Bronchial smooth muscle cell (primary cell): ENCODE results near the gene TMSB10. TPM values are rescaled to one million over a fixed set of nuclear protein-coding genes. Genes with fewer than 3 reads are reported as not detected.

Experiments used
- total RNA-seq: library from RNA; depleted of rRNA; stranded (reverse); fragments of >200 nt; gene quantifications from 2 replicates; pipeline ENCODE4 v1.2.1, GENCODE V29; 2014

Gene TMSB10
- 6,308 and 14,933 TPM in 2 replicates for total RNA-seq

DNA sequence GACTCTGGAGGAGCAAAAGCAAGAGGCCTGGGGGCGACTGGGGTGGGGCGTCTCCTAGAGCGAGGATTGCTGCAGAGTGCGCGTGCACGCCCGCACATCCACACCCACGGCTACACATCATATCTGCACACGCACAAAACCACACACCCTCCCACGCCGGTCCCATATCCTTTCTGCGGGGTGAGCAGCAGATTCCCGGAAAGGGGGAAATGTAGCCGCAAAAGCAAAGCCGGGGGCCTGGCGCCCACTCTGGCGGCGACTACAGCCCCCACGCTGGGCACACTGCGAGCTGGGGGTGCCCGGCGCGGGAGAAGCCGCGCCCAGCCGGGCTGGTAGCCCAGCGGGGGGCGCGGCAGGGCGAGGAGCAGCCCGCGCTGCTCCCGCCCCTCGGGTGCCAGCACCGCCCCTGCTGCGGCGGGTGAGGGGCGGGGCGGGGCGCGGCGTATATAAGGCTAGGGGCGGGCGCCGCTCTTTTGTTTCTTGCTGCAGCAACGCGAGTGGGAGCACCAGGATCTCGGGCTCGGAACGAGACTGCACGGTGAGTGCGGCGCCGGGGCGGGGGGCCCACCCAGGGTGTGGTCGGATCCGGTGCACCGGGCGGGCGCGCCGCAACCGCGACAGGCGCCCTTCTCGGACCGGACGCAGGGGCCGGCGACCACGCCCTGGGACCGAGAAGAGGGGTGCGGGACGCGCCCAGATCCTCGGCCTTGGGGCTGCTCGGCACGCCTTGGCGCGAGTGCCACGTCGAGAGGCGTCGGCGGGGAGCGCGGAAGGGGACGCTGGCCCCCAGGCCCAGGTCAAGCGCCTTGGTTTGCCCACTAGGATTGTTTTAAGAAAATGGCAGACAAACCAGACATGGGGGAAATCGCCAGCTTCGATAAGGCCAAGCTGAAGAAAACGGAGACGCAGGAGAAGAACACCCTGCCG is at the start of gene TMSB10:
TSS of gene TMSB10 (plus strand) at position 476 of the 927 bp plus-strand sequence.

DNA sequence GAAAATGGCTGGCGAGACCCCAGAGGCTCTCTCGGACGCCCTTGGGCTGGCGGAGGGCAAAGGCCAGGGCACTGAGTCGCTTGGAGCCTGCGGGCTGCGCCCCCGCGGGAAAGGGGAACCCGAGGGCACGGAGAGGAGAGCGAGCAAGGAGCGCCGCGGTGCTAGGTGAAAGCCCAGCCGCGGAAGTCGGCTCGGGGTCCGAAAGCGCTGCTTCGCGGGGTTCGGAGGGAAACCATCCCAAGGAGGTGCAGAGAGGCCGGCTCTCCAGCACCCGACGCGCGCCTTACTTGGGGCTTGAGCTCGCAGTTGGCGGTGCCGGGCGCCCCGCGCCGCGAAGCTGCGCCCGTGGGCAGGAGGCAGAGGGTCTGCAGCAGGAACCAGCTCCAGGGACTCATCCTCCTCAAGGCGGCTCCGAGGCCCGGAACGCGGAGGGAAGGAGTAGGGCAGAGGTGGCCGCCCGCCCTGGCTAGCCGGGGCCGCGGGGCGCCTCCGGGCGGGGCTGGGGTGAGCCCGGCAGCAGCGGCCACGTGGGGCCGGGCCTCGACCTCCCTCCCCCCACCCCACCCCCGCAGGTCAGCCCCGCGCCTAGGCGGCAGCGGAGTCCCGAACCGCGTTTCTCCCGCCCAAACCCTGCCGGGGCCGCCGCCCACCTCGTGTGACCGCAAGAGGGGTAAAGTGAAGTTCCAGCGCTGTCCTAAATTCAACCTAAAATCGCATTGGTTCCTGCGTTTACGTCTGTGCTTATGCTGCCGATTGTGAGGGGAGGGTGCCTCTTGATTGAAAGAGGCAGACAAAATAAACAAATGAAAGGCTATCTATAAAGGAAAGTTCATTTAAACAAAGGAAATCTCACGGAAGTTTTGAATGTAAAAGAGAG is 24.6 kb upstream of the TMSB10 start, which contains the start of gene TRABD2A:
TSS of gene TRABD2A (minus strand) at position 440 of the 877 bp plus-strand sequence. CDS start at position 395, 45 bp downstream.

Other genes with a start within 250 kb of the TMSB10 start
- gene TRABD2A, start 24.6 kb upstream of the TMSB10 start, total RNA-seq: 3.5 and 6.8 TPM in 2 replicates
- gene KCMF1, start 65.5 kb downstream of the TMSB10 start, total RNA-seq: 41.6 and 45.6 TPM in 2 replicates
- gene TCF7L1, start 227.7 kb downstream of the TMSB10 start, total RNA-seq: 1.5 and 2.4 TPM in 2 replicates